Stimulated activated CD8-positive, alpha-beta memory T cell treated with anti-CD3 and anti-CD28 coated beads, Interleukin-7, amount 100 ng/mL, for 1 hour (primary cell): ENCODE results near the gene PARD3.
"Not testable (repeated sequence)": the region's sequence is repeated elsewhere in the genome, so short reads cannot be mapped to it uniquely, and the experiment has no call there.

ENCODE experiments used
- DNase-seq, 2 donors: peaks; one replicate each; pipeline ENCODE4 v3.0.0-alpha.2; 2020; ENCODE audit warnings: low read depth in 2 of 2

PARD3 gene

GRCh38 chr10:34815185-34816084, at the start of gene PARD3:
Gene PARD3, minus strand, starts transcription at chr10:34815296. Its CDS starts 301 bp downstream, at chr10:34814995.
- no peak for DNase-seq

GRCh38 chr10:34864149-34865067, 49.3 kb upstream of the PARD3 start:
- DNase-seq: no peak

- DNase-seq: no peak
Observed at GRCh38 chr10:34862892-34863291, 47.8 kb upstream of the PARD3 start.

GRCh38 chr10:34861293-34862021, 46.4 kb upstream of the PARD3 start:
- no peak for DNase-seq

GRCh38 chr10:34859170-34859569, 44.1 kb upstream of the PARD3 start:
- no peak for DNase-seq

- DNase-seq: no peak
Observed at GRCh38 chr10:34858003-34858402, 42.9 kb upstream of the PARD3 start.

GRCh38 chr10:34854147-34854601, 39.1 kb upstream of the PARD3 start:
- DNase-seq: no peak

- DNase-seq: no peak
Observed at GRCh38 chr10:34853357-34853756, 38.3 kb upstream of the PARD3 start.

- no peak for DNase-seq
Observed at GRCh38 chr10:34850558-34850957, 35.5 kb upstream of the PARD3 start.

GRCh38 chr10:34850036-34850435, 34.9 kb upstream of the PARD3 start:
- DNase-seq: no peak

- no peak for DNase-seq
Observed at GRCh38 chr10:34845070-34845469, 30.0 kb upstream of the PARD3 start.

- no peak for DNase-seq
Observed at GRCh38 chr10:34844448-34844847, 29.4 kb upstream of the PARD3 start.

GRCh38 chr10:34843470-34843869, 28.4 kb upstream of the PARD3 start:
- DNase-seq: not testable (repeated sequence)

GRCh38 chr10:34838366-34838900, 23.3 kb upstream of the PARD3 start:
- DNase-seq: no peak

GRCh38 chr10:34835908-34836508, 20.9 kb upstream of the PARD3 start:
- no peak for DNase-seq

- no peak for DNase-seq
Observed at GRCh38 chr10:34834274-34834673, 19.2 kb upstream of the PARD3 start.

- DNase-seq: no peak
Observed at GRCh38 chr10:34830217-34830822, 15.2 kb upstream of the PARD3 start.

- no peak for DNase-seq
Observed at GRCh38 chr10:34826857-34827766, 12.0 kb upstream of the PARD3 start.

- DNase-seq: no peak
Observed at GRCh38 chr10:34826221-34826620, 11.1 kb upstream of the PARD3 start.

- no peak for DNase-seq
Observed at GRCh38 chr10:34825414-34825813, 10.3 kb upstream of the PARD3 start.
